Measurements from ENCODE around the gene BAD. TPM values are rescaled to one million over a fixed set of nuclear protein-coding genes. Genes with fewer than 3 reads are reported as not detected.

Gene BAD
- total and polyA plus RNA-seq, 12 donors, result 9.5 to 219 (median 101) TPM

DNA sequence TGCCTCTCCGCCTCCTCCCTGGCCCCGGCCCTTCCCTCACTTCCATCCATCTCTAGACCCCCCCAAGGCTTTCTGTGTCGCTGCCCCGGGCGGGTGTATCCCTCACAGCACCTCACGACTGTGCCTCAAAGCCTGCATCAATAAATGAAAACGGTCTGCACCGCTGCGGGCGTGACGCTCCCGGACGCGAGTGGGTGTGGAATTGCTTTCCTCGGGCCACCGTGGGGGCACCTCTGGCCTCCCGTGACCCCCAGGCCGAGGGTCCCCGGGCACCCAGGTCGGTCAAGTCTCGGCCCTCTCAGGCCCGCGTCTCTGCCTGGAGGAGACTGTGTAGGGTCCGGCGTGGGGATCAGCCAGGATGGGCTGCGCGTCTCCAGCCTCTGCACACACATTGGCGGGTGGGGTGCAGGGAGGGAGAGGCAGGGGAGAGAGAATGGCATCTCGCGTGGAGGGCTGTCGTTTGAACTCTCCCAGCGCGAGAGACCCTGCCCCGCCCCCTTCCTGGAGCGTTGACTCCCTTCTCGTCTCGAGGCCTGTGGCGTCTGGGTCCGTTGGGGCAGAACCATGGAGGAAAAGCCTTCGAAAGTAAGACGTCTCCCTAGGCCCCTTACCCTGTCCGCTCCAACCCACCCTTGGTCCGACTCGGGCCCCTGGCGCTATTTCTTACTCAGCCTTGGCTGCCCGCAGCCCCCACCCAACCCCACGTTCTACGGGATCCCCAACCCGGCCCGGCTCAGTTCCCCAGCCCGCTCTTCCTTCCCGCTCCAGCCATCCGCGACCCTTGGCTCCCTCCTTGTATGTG, 15.6 kb upstream of the BAD start, which contains the start of gene CATSPERZ:
TSS of gene CATSPERZ (plus strand) at position 512 of the 802 bp plus-strand sequence. CDS start at position 565, 53 bp downstream.
- H3K4me3 ChIP-seq, result peak within 1 kb of the TSS in 2 of 4 donors; percentile 30 to 43
- no peak within 1 kb of the TSS for H3K27ac ChIP-seq
- H3K27me3 ChIP-seq, result peaks cover 36% of the 10 kb centered on the region
- no peaks in the 10 kb centered on the region for H3K9me3 ChIP-seq (replicated peaks in 1 of 3)
- intact Hi-C loops (cut with DNase I), result loop anchor here (2.0 to 10.0 kb wide), 3 partner anchors 93 to 295 kb away; partner anchors contain the start of gene FERMT3 (in 1 of the 2)
- peak in 1 of 7 donors; percentile 54 for DNase-seq
- TF ChIP-seq CTCF (IDR thresholded peaks at IDR 0.05) (no peak), POLR2A (IDR thresholded peaks at IDR 0.05) (no peak)
- peaks cover 24 to 35% of the 10 kb centered on the region in 2 donors for H3K4me1 ChIP-seq (replicated peaks in 1 of 2)
- WGBS, 4 donors, result 11 to 14% (median 12%) methylated on average over 26 to 54 of the region's 54 CpGs
- H3K36me3 ChIP-seq (replicated peaks in 1 of 2), result no peaks in the 10 kb centered on the region

GRCh38 chr11:64298966-64299846, 14.7 kb upstream of the BAD start:
- WGBS, 4 donors, result 3 to 44% (median 11%) methylated on average over 3 to 60 of the region's 60 CpGs
- H3K36me3 ChIP-seq (replicated peaks in 1 of 2), result no peaks in the 10 kb centered on the region
- TF ChIP-seq POLR2A (IDR thresholded peaks at IDR 0.05), result peak in 1 of 2 donors; percentile 8
- TF ChIP-seq CTCF (IDR thresholded peaks at IDR 0.05), result no peak
- peak in 6 of 7 donors; percentile 62 to 75 (median 74) for DNase-seq
- intact Hi-C loops (cut with DNase I), result loop anchor here in 1 of 2 donors (5.0 to 10.0 kb wide), 2 partner anchors 92 to 294 kb away; partner anchors contain the start of gene FERMT3
- no peak overlapping the region for H3K27ac ChIP-seq
- peaks cover 36% of the 10 kb centered on the region for H3K27me3 ChIP-seq
- H3K9me3 ChIP-seq (replicated peaks in 1 of 3), result no peaks in the 10 kb centered on the region
- H3K4me3 ChIP-seq, result peak overlapping the region in 2 of 4 donors; percentile 30 to 43
- H3K4me1 ChIP-seq (replicated peaks in 1 of 2), result peaks cover 23 to 30% of the 10 kb centered on the region in 2 donors

DNA sequence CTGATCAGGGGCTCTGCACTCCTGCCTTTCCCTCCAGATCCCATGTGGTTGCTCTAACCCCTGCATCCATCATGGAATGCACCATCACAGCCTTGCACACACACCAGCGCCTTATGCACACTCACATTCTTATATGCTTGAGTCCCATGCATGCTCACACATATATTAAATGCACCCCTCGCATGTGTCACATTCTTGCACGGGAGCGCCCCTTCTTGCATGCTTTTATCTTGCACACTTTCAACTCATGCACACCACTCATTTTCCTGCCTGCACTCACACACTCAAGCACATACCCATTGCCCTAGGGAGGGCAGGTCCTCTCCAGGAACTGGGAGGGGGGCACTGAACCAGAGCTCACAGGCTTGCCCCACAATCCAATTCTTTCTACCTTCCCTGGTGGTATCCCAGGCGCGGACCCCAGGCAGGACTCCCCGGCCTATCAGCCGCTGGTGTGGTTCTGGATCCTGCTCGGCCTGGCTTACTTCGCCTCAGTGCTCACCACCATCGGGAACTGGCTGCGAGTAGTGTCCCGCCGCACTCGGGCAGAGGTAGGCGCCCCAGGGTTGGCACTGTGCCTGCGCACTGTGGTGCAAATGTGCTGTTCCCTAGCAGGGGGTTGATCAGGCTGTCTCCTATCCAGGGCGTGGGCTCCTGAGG, 13.4 kb upstream of the BAD start:
- Histone ChIP-seq H3K4me1 (replicated peaks in 1 of 2) (peaks cover 20 to 25% of the 10 kb centered on the region in 2 donors), H3K36me3 (replicated peaks in 1 of 2) (no peaks in the 10 kb centered on the region), H3K27ac (no peak overlapping the region), H3K27me3 (peaks cover 43% of the 10 kb centered on the region), H3K9me3 (replicated peaks in 1 of 3) (no peaks in the 10 kb centered on the region), H3K4me3 (no peak overlapping the region)
- intact Hi-C loops (cut with DNase I), result loop anchor here in 1 of 2 donors (5.0 to 10.0 kb wide), 2 partner anchors 91 to 293 kb away; partner anchors contain the start of gene FERMT3
- no peak for TF ChIP-seq POLR2A (IDR thresholded peaks at IDR 0.05)
- no peak for TF ChIP-seq CTCF (IDR thresholded peaks at IDR 0.05)
- 56 to 62% (median 59%) methylated on average over 16 to 18 of the region's 18 CpGs for WGBS, 4 donors
- no peak for DNase-seq
